GM19025 (cell line): Measurements from ENCODE around the gene PCP4L1.
"Not testable (repeated sequence)": the region's sequence is repeated elsewhere in the genome, so short reads cannot be mapped to it uniquely, and the experiment has no call there.

Experiments
- ATAC-seq: cut with Tn5 transposase; IDR thresholded peaks from one replicate; pipeline ENCODE4 v1.9.1; 2021; ENCODE audit warnings: mild to moderate bottlenecking, low read depth, moderate library complexity; ENCODE audit not compliant: unreplicated experiment

The PCP4L1 gene

DNA sequence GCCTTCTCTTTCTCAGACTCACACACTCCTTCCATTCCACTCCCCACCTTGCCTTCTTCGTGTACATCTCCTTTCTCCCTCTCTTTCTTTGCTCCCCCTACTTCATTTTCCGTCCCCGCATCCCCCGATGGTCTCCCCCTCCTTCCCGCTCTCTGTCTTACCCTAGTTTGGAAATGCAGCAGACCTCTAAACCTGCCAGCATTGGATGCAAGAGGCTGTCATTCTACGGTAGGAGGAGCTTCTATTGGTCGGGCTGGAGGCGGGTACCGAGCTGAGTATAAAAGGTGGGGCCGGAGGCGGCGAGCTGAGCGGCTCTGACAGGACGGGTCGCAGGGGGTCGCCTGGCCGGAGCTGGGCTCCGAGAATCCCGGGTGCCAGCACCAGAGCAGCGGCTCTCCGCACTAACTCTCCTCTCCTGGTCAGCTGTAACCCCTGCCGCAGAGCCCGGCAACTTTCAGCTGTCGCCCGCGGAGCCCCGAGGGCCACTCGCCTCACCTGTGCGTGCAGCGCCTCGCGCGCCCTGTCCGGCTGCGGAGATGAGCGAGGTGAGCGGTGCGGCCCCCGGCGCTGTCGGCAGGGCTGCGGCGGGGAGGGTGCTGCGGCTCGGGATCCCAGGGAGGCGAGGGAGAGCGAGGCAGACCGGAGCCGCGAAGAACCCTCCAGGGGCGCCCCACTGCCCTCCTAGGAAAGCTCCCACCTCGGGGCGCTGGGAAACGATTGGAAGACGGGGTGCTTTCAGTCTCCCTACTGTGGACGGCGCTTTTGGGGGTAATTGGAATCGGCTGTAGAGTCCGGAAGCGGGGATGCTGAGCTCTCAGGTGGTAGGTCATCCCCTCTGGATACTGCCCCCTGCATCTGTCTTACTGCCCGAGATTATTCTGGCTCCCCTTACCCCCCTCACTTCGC is at the start of gene PCP4L1:
Gene PCP4L1 (plus strand): TSS at position 307 of the 906 bp plus-strand sequence. CDS start 230 bp downstream, at position 537.
- ATAC-seq, result peak; percentile 81

DNA sequence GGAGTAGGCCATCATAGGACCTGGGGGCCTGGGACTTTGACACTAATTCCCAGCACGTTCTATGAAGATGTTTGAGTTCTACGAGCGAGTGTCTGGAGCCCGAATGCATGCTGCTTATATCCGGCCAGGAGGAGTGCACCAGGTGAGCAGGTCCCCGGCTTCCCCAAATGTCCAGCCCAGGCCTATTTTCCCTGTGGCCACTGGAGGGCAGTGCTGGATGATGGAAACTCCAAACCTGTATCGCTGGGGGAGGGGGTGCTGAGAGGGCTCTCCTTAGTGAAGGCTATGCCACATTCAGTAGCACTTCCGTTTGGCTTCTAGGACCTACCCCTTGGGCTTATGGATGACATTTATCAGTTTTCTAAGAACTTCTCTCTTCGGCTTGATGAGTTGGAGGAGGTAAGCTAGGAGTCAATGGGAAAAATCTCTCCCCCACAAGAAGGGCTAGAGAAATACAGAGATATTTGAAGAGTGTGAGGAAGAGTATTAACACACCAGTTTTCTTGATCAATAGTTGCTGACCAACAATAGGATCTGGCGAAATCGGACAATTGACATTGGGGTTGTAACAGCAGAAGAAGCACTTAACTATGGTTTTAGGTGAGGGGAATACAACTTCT is 48.6 kb upstream of the PCP4L1 start:
- no peak for ATAC-seq

DNA sequence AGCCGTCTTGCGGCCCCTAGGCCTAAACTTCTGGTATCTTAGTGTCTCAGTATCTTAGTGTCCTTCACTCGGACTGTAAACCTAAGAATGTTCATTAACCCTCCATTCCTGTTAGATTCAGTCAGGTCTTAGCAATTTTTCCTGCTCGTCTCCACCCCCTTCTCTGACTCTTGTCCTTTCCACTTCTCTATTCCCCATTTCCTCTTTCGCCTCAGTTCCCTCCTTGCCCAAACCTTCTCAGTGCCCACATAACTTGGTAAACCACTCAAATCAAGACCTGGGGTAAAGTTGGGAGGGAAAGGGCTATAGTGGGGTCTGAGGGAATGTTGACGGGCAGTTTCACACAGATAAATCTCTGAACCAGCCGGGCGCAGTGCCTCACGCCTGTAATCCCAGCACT is 44.2 kb upstream of the PCP4L1 start:
- no peak for ATAC-seq

DNA sequence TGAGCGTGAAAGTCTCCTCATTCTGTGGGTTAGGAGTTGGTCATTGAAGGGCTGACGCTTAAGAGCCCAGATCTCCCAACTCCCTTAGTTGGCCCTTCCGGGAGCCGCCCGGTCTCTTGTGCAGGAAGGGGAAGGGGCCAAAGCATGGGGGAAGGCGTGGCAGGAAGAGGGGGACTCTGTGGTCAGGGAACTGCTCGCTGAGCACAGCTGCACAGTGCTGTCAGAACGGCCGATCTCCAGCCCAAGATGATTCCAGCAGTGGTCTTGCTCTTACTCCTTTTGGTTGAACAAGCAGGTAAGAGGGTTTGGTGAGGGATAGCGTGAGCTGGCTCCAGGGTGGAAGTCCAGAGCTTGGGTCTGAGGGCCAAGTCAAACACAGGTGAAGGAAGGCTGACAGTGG is 43.5 kb upstream of the PCP4L1 start, which contains the start of gene FCER1G:
Gene FCER1G (plus strand): TSS at position 220 of the 400 bp plus-strand sequence. CDS start 27 bp downstream, at position 247.
- ATAC-seq, result no peak

DNA sequence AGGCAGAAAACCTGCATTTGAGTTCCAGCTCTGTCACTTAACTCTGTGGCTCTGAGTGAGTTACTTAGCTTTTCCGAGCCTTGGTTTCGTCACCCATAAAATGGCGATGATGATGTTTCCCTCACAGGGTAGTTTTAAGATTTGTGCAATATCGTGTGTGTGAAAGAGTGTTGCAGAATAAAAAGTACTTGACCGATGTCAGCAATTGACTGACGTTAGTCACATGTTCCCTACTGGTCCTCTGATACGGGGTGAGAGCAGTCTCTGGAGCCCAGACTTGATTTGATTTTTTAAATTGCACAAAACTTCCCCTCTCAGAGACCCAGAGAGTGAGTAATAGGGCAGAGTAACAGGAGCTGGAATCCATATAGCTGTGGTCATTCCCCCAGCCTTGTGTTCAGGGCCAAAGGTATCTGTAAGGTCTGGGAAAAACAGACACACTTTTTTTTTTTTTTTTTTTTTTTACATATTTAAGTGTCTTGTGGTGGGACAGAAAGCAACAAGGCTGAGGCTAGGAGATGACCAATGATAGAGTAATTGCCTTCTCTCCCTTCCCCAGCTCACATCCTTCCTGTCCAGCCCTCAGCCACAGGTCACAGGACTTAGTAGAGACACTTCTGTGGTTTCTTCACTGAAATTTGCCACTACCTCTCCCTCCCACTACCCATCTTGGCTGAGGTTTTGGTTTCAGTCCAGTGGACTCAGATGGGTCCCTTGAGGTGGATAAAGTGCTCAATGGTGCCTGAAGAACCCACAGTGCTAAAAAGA is 41.4 kb upstream of the PCP4L1 start:
- peak; percentile 80 for ATAC-seq

GRCh38 chr1:161217831-161218230 is 40.7 kb upstream of the PCP4L1 start:
- no peak for ATAC-seq

- no peak for ATAC-seq
Measured at GRCh38 chr1:161218301-161219077, 40.1 kb upstream of the PCP4L1 start.

DNA sequence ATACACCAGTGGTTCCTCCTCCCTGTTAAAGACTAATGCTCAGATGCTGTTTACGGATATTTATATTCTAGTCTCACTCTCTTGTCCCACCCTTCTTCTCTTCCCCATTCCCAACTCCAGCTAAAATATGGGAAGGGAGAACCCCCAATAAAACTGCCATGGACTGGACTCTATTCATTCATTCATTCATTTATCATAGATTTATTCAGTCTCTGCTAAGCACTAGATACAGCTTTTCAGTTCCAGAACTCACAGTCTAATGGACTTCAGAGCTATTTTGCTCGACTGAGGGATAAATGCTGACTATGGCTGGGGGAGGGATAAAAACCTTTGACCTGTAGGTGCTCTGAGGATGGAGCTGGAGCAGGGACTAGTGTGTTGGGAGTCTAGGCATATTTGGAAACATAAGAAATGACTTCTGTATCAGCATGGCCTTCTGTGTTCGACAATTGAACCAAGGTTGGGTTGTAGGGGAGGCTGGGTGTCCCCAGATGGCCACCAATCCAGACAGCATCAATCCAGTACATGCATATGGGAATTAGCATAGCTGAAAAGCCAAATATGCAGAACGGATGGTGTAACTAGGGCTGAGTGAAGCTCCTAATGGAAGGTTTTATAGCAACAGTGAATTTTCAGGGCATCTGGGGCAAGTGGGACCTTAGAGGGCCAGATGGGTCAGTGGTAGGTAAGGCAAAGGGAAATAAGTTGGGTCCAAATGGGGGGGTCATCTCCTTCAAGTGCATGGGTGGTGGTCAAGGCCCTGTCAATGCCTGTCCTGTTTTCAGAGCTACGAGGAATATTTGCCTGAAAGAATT is 39.3 kb upstream of the PCP4L1 start:
- ATAC-seq, result no peak

GRCh38 chr1:161220002-161220401 is 38.5 kb upstream of the PCP4L1 start:
- no peak for ATAC-seq

DNA sequence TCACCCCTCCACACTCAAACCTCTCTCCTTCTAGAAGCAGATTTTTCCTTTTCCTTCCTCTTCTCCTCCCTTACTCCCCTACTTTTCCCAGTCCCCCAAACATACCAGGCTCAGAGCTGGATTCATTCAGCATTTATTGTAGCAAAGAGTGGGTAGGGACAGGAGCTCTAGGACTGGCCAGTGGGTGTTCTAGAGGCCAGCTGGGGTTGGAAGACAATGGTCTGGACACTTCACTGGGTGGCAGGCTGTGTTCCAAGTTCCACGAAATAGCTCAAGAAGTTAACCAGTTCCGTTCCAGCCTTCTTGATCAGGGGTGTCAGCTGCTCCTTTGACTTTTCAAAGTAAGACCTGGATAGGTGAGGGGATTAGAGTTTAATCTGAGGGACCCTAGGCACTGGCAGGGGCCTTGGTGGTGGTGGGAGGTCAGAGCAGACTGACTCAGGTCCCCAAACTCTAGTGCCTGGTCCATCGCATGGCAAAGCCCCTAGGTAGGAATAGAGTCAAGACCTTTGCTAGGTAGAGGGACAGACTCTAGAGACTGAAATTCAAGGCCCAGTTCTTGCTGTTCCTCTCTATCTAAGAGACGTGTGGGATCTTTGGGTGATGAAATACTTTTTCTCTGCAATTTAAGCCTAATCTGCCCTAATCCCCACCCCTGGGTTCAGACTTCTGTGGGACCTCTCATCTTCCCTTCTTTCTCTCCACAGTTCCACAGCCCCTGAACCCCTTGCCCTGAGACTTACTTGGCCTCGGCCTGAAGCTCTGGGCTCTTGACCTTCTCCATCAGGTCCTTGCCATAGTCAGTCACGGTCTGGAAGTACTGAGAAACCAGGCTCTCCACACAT is 36.1 kb upstream of the PCP4L1 start:
- ATAC-seq, result no peak

DNA sequence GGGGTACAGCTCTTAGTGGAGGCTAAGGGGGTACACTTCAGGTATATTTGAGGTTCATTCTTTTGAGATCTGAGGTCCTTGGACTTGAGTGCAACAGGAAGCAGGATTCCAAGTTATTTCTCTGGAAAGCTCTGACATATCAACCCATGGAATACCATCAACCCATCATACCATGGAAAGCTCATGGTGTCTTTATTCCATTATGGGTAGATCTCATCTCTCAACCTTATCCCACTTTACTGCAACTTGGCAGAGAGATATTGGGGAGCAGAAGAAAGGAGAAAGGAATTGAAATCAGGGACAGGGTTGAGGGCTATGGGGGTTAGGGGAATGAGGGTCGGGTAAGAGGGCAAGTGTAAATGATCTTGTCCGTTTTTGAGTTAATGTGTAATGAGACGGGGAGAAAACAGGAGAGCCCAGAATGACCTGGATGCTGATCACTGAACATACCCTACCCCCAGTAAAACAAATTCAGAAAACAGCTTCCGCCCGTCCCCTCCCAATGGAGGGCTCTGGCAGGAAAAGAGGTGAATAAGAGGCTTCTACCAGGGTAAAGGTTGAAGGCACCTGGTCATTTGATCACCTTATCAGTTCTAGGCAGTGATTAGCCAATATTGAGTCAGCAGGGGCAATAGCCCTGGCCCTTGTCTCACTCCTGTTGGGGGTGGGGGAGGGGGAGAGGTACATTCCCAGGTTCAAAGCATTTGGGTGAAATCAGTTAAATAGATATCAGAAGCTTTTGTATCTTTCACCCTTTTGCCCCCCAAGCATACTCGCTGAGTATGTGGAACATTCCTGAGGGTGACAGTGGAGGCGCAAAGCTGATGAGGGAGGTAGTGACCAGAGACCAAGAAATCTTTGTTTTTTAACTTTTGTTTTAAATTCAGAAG is 34.5 kb upstream of the PCP4L1 start:
- no peak for ATAC-seq

DNA sequence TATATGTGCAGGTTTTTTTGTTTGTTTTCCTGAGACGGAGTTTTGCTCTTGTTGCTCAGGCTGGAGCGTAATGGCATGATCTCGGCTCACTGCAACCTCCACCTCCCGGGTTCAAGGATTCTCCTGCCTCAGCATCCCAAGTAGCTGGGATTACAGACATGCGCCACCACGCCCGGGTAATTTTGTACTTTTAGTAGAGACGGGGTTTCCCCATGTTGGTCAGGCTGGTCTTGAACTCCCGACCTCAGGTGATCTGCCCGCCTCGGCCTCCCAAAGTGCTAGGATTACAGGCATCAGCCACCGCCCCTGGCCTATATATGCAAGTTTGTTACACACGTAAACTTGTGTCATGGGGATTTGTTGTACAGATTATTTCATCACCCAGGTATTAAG is 33.9 kb upstream of the PCP4L1 start:
- ATAC-seq, result not testable (repeated sequence)

GRCh38 chr1:161225178-161225533 is 33.4 kb upstream of the PCP4L1 start:
- ATAC-seq, result no peak

DNA sequence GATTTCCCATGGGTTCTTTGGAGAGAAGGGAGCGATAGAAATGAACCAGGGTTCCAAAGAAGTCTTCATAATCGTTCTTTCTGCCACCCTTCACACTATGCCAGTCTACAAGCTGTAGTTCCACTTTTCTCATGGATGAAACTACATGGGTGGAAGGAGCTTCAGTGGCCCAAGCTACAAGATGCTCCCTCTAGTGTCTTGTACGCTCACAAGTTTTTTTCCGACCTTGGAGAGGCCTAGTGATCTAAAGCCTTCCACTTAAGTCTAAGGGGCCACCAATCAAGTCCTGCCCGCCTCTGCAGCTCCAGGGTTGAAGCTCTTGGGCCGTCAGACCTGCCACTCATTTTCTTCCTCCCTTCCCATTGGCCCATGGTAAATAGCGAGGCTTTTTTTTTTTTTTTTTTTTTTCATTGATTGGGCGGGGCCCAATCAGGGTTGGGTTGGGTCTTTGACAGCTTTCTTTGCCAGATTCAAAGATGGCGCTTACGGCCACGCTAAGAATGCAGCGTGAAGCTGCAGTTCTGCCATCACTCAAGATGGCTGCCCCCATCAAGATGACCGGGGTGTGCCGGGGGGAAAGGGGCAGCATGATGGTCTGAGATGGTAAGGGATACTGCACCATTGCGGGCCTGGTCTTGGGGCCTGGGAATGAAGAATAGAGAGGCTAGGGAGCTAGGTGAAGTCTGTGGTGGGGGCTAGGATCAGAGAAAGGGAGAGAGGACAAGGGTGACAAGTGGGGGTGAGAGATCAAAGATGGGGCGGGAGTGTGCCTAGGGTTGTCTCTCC is 32.8 kb upstream of the PCP4L1 start, which contains the start of gene TOMM40L:
Gene TOMM40L (plus strand): TSS at position 527 of the 786 bp plus-strand sequence. CDS start 430 bp downstream, outside the sequence.
- ATAC-seq, result peak; percentile 96

- no peak for ATAC-seq
Measured at GRCh38 chr1:161226320-161226711, 32.2 kb upstream of the PCP4L1 start.

- ATAC-seq, result no peak
Measured at GRCh38 chr1:161226759-161227158, 31.8 kb upstream of the PCP4L1 start.
